Stimulated activated CD4-positive, alpha-beta T cell treated with anti-CD3 and anti-CD28 coated beads, Interleukin-15, amount 100 ng/mL, for 48 hours (primary cell): ENCODE measurements around the gene EIF4G1.
"Not testable (repeated sequence)": the region's sequence is repeated elsewhere in the genome, so short reads cannot be mapped to it uniquely, and the experiment has no call there.

Experiments used
- DNase-seq, 2 donors: peaks; one replicate each; pipeline ENCODE4 v3.0.0-alpha.2; 2020; ENCODE audit warnings: low read depth in 2 of 2

The EIF4G1 gene

GRCh38 chr3:184314363-184314699 is at the start of gene EIF4G1:
Gene EIF4G1 (plus strand): TSS chr3:184314606. CDS start chr3:184315797, 1,191 bp downstream.
- peak; percentile 83 to 88 for DNase-seq

GRCh38 chr3:184267249-184267648 is 47.2 kb upstream of the EIF4G1 start:
- DNase-seq = not testable (repeated sequence)

- DNase-seq = no peak
Measured at GRCh38 chr3:184272269-184272668, 42.1 kb upstream of the EIF4G1 start.

- no peak for DNase-seq
Measured at GRCh38 chr3:184275381-184275701, 39.1 kb upstream of the EIF4G1 start.

GRCh38 chr3:184275961-184276910 is 38.2 kb upstream of the EIF4G1 start, which contains the start of gene ECE2:
Gene ECE2 (plus strand): TSS chr3:184276022. CDS start chr3:184276154, 132 bp downstream.
- no peak for DNase-seq

- DNase-seq = no peak
Measured at GRCh38 chr3:184277366-184277765, 37.0 kb upstream of the EIF4G1 start.

GRCh38 chr3:184282941-184283340 is 31.5 kb upstream of the EIF4G1 start:
- no peak for DNase-seq

GRCh38 chr3:184283681-184284080 is 30.7 kb upstream of the EIF4G1 start:
- DNase-seq = no peak

- DNase-seq = no peak
Measured at GRCh38 chr3:184284696-184285095, 29.7 kb upstream of the EIF4G1 start.

GRCh38 chr3:184289426-184289938 is 24.9 kb upstream of the EIF4G1 start:
- DNase-seq = peak; percentile 40 to 65

GRCh38 chr3:184290331-184290730 is 24.1 kb upstream of the EIF4G1 start:
- DNase-seq = no peak

GRCh38 chr3:184291044-184291737 is 23.2 kb upstream of the EIF4G1 start:
- no peak for DNase-seq

- no peak for DNase-seq
Measured at GRCh38 chr3:184291738-184292445, 22.5 kb upstream of the EIF4G1 start.

GRCh38 chr3:184295771-184296170 is 18.6 kb upstream of the EIF4G1 start:
- no peak for DNase-seq

- DNase-seq = no peak
Measured at GRCh38 chr3:184296616-184297015, 17.8 kb upstream of the EIF4G1 start.

- DNase-seq = peak; percentile 97 to 98
Measured at GRCh38 chr3:184298759-184299487, 15.5 kb upstream of the EIF4G1 start, which contains the start of gene PSMD2. Gene PSMD2 (plus strand): TSS chr3:184299241. CDS start chr3:184299267, 26 bp downstream.

GRCh38 chr3:184299488-184300377 is 14.7 kb upstream of the EIF4G1 start:
- no peak for DNase-seq

GRCh38 chr3:184300378-184300720 is 14.1 kb upstream of the EIF4G1 start:
- no peak for DNase-seq

- no peak for DNase-seq
Measured at GRCh38 chr3:184305577-184305976, 8.8 kb upstream of the EIF4G1 start.

GRCh38 chr3:184306341-184306972 is 7.9 kb upstream of the EIF4G1 start:
- DNase-seq = no peak
